Measurements from ENCODE around the gene ARID4B. TPM values are rescaled to one million over a fixed set of nuclear protein-coding genes. Genes with fewer than 3 reads are reported as not detected.
"Not testable (repeated sequence)": the region's sequence is repeated elsewhere in the genome, so short reads cannot be mapped to it uniquely, and the experiment has no call there.

Gene ARID4B
- total and polyA plus RNA-seq, 11 donors = 12.4 to 20.4 (median 15.3) TPM

GRCh38 chr1:235207209-235207565 lies 120.8 kb downstream of the ARID4B start:
- intact Hi-C loops (cut with DNase I) = loop anchor here in 1 of 10 donors (10.0 kb wide), 1 partner anchor 538 kb away; no protein-coding TSS in a partner anchor
- H3K4me3 ChIP-seq = no peak overlapping the region
- ATAC-seq = no peak
- H3K4me1 ChIP-seq = no peaks in the 10 kb centered on the region
- TF ChIP-seq POLR2A (IDR thresholded peaks at IDR 0.05) = no peak
- TF ChIP-seq, protein P1, sequence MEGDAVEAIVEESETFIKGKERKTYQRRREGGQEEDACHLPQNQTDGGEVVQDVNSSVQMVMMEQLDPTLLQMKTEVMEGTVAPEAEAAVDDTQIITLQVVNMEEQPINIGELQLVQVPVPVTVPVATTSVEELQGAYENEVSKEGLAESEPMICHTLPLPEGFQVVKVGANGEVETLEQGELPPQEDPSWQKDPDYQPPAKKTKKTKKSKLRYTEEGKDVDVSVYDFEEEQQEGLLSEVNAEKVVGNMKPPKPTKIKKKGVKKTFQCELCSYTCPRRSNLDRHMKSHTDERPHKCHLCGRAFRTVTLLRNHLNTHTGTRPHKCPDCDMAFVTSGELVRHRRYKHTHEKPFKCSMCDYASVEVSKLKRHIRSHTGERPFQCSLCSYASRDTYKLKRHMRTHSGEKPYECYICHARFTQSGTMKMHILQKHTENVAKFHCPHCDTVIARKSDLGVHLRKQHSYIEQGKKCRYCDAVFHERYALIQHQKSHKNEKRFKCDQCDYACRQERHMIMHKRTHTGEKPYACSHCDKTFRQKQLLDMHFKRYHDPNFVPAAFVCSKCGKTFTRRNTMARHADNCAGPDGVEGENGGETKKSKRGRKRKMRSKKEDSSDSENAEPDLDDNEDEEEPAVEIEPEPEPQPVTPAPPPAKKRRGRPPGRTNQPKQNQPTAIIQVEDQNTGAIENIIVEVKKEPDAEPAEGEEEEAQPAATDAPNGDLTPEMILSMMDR (IDR thresholded peaks at IDR 0.05) = no peak
- H3K27ac ChIP-seq = no peak overlapping the region
- peaks cover 0 to 85% (median 54%) of the 10 kb centered on the region in 9 donors for H3K36me3 ChIP-seq
- H3K27me3 ChIP-seq = no peaks in the 10 kb centered on the region
- 85 to 94% (median 89%) methylated on average over 2 of the region's 2 CpGs for WGBS, 4 donors
- H3K9me3 ChIP-seq = no peaks in the 10 kb centered on the region
- DNase-seq = no peak

GRCh38 chr1:235206533-235207208 lies 121.3 kb downstream of the ARID4B start:
- H3K27me3 ChIP-seq = no peaks in the 10 kb centered on the region
- no peaks in the 10 kb centered on the region for H3K9me3 ChIP-seq
- DNase-seq (no peak), ATAC-seq (no peak)
- H3K4me3 ChIP-seq = no peak overlapping the region
- no peaks in the 10 kb centered on the region for H3K4me1 ChIP-seq
- TF ChIP-seq, protein P1 (IDR thresholded peaks at IDR 0.05) = no peak
- no peak for TF ChIP-seq POLR2A (IDR thresholded peaks at IDR 0.05)
- H3K27ac ChIP-seq = no peak overlapping the region
- 83 to 90% (median 87%) methylated on average over 4 of the region's 4 CpGs for WGBS, 4 donors
- intact Hi-C loops (cut with DNase I) = loop anchor here in 1 of 10 donors (10.0 kb wide), 1 partner anchor 538 kb away; no protein-coding TSS in a partner anchor
- peaks cover 0 to 81% (median 49%) of the 10 kb centered on the region in 9 donors for H3K36me3 ChIP-seq

DNA sequence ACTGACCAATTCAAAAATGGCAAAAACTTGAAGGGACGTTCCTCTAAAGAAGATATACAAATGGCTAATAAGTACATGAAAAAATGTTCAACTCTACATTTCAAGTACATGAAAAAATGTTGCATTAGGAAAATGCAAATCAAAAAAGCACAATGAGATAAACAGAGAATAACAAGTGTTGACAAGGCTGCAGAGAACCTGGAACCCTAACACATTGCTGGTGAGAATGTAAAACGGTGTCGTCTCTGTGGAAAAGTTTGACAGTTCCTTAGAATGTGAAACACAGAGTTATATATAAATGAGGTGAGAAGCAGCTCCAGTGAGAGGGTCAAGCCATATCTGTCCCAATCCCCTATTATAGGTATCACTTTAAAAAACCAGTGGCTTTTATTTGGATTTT lies 122.3 kb downstream of the ARID4B start:
- DNase-seq (no peak), ATAC-seq (no peak)
- no peak for TF ChIP-seq POLR2A (IDR thresholded peaks at IDR 0.05)
- TF ChIP-seq, protein P1 (IDR thresholded peaks at IDR 0.05) = no peak
- 96 to 99% (median 98%) methylated on average over 3 of the region's 3 CpGs for WGBS, 4 donors
- intact Hi-C loops (cut with DNase I) = loop anchor here in 1 of 10 donors (10.0 kb wide), 1 partner anchor 539 kb away; no protein-coding TSS in a partner anchor
- Histone ChIP-seq H3K27me3 (no peaks in the 10 kb centered on the region), H3K4me3 (no peak overlapping the region), H3K27ac (no peak overlapping the region), H3K4me1 (no peaks in the 10 kb centered on the region), H3K9me3 (no peaks in the 10 kb centered on the region), H3K36me3 (peaks cover 0 to 80% (median 49%) of the 10 kb centered on the region in 9 donors)

DNA sequence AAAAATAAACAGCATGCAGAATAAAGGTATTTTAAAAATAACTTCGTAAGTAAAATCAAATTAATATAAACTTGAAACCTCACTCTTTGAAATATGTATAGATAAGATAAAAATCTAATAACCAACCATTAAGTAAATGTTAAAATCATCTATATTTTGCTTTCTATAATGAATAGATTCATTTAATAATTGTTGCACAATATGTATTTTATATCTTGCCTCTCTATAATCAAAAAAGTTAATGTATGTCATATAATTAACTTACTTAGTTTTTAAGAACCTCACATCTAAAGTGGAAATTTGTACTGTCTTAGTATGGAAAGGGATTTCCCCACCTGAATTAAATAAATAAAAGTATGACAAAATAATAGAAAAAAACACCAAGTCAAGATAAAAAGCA lies 124.6 kb downstream of the ARID4B start:
- no peak overlapping the region for H3K27ac ChIP-seq
- TF ChIP-seq, protein P1 (IDR thresholded peaks at IDR 0.05) = no peak
- TF ChIP-seq POLR2A (IDR thresholded peaks at IDR 0.05) = no peak
- DNase-seq (no peak), ATAC-seq (no peak)
- peaks cover 0 to 10% (median 0%) of the 10 kb centered on the region in 12 donors for H3K4me1 ChIP-seq
- WGBS, 4 donors = 94 to 97% (median 95%) methylated on average over 1 of the region's 1 CpG
- intact Hi-C loops (cut with DNase I) = loop anchor here in 1 of 10 donors (10.0 kb wide), 1 partner anchor 541 kb away; no protein-coding TSS in a partner anchor
- no peaks in the 10 kb centered on the region for H3K9me3 ChIP-seq
- no peak overlapping the region for H3K4me3 ChIP-seq
- H3K27me3 ChIP-seq = no peaks in the 10 kb centered on the region
- H3K36me3 ChIP-seq = peaks cover 0 to 59% (median 29%) of the 10 kb centered on the region in 9 donors

DNA sequence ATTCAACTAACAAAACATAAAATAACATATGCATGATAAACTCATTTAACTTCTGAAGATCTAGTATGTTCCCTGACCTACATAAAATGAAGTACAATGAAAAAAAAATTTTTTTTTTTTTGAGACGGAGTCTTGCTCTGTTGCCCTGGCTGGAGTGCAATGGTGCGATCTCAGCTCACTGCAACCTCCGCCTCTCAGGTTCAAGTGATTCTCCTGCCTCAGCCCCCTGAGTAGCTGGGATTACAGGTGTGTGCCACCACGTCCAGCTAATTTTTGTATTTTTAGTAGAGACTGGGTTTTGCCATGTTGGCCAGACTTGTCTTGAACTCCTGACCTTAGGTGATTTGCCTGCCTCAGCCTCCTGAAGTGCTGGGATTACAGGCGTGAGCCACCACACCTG lies 125.5 kb downstream of the ARID4B start:
- Histone ChIP-seq H3K4me1 (peaks cover 0 to 10% (median 0%) of the 10 kb centered on the region in 12 donors), H3K36me3 (peaks cover 0 to 51% (median 26%) of the 10 kb centered on the region in 9 donors)
- DNase-seq, H3K27ac ChIP-seq, H3K9me3 ChIP-seq, ATAC-seq, H3K4me3 ChIP-seq, H3K27me3 ChIP-seq: not testable (repeated sequence)
- WGBS, 4 donors = 95 to 97% (median 96%) methylated on average over 5 of the region's 5 CpGs
- intact Hi-C loops (cut with DNase I) = loop anchor here in 1 of 10 donors (10.0 kb wide), 1 partner anchor 542 kb away; no protein-coding TSS in a partner anchor

Data from heart left ventricle (tissue), 16 donors.